RWPE2 (cell line): ENCODE results near the gene PDE8B.
"Not testable (repeated sequence)": the region's sequence is repeated elsewhere in the genome, so short reads cannot be mapped to it uniquely, and the experiment has no call there.

Source experiments
- ATAC-seq: fragments of 200-7000 bp; cut with Tn5 transposase; 3 replicates; pipeline ENCODE4 v1.9.1; 2021; ENCODE audit warnings: low read depth
- DNase-seq: peaks from one replicate; pipeline ENCODE4 v3.0.0-alpha.2; 2020; ENCODE audit warnings: low spot score
- H3K27ac ChIP-seq: fragments of 450-650 bp; 2 replicates; pipeline ENCODE4 v1.5.1; 2017; ENCODE audit warnings: mild to moderate bottlenecking; ENCODE audit not compliant: poor library complexity, severe bottlenecking
- H3K27me3 ChIP-seq: fragments of 250-450 bp; sonication (Bioruptor Pico); 2 replicates; pipeline ENCODE4 v1.5.1; 2021; ENCODE audit warnings: mild to moderate bottlenecking, moderate library complexity; ENCODE audit not compliant: insufficient read depth, poor library complexity, severe bottlenecking
- H3K36me3 ChIP-seq: fragments of 250-450 bp; sonication (Bioruptor Pico); 2 replicates; pipeline ENCODE4 v1.5.1; 2020; ENCODE audit warnings: low read depth, mild to moderate bottlenecking, moderate library complexity
- H3K4me1 ChIP-seq: fragments of 250-450 bp; sonication (Bioruptor Pico); 2 replicates; pipeline ENCODE4 v1.5.1; 2021; ENCODE audit warnings: mild to moderate bottlenecking, moderate library complexity; ENCODE audit not compliant: insufficient read depth, poor library complexity, severe bottlenecking
- H3K4me3 ChIP-seq: fragments of 250-450 bp; sonication (Bioruptor Pico); 2 replicates; pipeline ENCODE4 v1.5.1; 2021; ENCODE audit warnings: mild to moderate bottlenecking, moderate library complexity; ENCODE audit not compliant: severe bottlenecking
- H3K9me3 ChIP-seq: fragments of 250-450 bp; sonication (Bioruptor Pico); 2 replicates; pipeline ENCODE4 v1.5.1; 2021; ENCODE audit warnings: mild to moderate bottlenecking, moderate library complexity; ENCODE audit not compliant: severe bottlenecking
- TF ChIP-seq, protein P1 (sequence below): fragments of 450-650 bp; IDR thresholded peaks from one replicate; pipeline ENCODE4 v1.5.1; 2017; ENCODE audit warnings: mild to moderate bottlenecking, moderate library complexity; ENCODE audit not compliant: poor library complexity, severe bottlenecking

Gene PDE8B

DNA sequence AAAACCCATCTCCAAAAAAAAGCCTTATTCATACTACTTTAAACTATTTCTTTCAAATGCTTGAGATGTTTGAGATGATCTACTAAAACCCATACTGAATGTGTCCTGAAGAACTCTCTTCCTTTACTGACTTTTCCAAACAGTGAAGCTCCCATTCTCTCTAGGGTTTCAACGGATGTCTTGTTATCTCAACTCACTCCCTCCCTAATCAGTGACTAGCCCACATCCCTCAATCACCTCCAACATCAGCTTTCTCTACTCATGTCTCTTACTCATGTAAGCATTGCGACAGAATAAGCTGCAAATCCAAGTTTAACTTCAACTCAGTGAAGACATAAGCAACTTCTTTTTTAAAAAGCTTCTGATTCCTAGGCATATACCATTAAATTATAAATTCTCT is 239.5 kb downstream of the PDE8B start:
- ATAC-seq (no peak), DNase-seq (no peak)
- Histone ChIP-seq H3K4me1 (no peaks in the 10 kb centered on the region), H3K4me3 (no peak overlapping the region), H3K36me3 (peaks cover 65% of the 10 kb centered on the region), H3K27ac (no peak overlapping the region), H3K9me3 (no peaks in the 10 kb centered on the region), H3K27me3 (no peaks in the 10 kb centered on the region)
- TF ChIP-seq, protein P1, sequence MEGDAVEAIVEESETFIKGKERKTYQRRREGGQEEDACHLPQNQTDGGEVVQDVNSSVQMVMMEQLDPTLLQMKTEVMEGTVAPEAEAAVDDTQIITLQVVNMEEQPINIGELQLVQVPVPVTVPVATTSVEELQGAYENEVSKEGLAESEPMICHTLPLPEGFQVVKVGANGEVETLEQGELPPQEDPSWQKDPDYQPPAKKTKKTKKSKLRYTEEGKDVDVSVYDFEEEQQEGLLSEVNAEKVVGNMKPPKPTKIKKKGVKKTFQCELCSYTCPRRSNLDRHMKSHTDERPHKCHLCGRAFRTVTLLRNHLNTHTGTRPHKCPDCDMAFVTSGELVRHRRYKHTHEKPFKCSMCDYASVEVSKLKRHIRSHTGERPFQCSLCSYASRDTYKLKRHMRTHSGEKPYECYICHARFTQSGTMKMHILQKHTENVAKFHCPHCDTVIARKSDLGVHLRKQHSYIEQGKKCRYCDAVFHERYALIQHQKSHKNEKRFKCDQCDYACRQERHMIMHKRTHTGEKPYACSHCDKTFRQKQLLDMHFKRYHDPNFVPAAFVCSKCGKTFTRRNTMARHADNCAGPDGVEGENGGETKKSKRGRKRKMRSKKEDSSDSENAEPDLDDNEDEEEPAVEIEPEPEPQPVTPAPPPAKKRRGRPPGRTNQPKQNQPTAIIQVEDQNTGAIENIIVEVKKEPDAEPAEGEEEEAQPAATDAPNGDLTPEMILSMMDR: no peak

DNA sequence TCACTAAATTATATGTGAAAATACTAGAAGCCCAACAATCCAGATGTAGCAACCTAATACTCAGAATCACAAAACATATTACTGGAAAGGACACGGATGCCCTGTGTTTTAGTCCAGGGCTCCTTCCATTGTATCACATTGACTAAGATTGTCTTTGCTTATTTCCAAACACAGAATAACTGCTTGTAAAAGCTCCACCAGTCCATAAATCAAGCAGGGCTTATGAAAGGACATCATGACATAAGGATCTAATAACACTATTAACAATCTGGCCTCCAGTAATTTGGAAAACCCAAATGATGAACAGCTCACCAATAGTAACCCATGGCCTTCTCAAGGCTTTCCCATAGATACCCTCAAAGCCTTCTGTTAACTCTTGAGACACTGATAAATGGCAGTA is 241.9 kb downstream of the PDE8B start:
- DNase-seq (no peak), ATAC-seq (no peak)
- Histone ChIP-seq H3K4me3 (no peak overlapping the region), H3K27ac (no peak overlapping the region), H3K27me3 (no peaks in the 10 kb centered on the region), H3K36me3 (peaks cover 62% of the 10 kb centered on the region), H3K9me3 (no peaks in the 10 kb centered on the region), H3K4me1 (no peaks in the 10 kb centered on the region)
- TF ChIP-seq, protein P1: no peak

DNA sequence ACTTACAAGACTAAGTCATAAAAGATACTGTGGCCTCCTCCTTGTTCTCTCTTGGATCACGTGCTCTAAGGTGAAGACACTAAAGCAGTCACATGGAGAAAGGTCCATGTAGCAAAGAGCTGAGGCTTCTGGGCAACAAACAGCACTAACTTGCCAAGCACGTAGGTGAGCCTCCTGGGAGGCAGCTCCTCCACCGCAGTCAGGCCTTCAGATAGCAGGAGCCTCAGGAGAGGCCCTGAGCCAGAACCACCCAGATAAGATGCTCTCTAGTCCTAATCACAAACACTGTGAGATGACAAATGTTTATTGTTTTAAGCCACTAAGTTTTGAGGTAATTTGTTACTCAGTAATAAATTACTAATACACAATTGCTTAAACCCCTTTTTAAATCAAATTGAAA is 243.6 kb downstream of the PDE8B start:
- DNase-seq: no peak

DNA sequence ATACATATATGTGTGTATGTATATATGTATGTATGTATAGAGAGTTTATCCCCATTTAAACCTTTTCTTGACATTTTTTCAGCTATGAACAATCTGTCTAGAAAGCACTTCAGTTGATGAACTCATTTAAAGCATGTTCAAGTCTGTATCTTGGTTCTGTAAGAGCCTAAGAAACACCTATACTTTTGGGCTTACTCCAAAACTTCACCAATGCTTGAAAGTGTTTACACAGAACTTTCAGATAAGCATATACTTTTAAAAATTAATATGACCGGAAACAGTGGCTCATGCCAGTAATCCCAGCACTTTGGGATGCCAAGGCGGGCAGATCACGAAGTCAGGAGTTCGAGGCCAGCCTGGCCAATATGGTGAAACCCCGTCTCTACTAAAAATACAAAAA is 250.8 kb downstream of the PDE8B start:
- ATAC-seq: no peak
- Histone ChIP-seq H3K9me3 (peaks cover 2% of the 10 kb centered on the region), H3K4me1 (no peaks in the 10 kb centered on the region), H3K27me3 (no peaks in the 10 kb centered on the region), H3K4me3 (no peak overlapping the region), H3K27ac (no peak overlapping the region), H3K36me3 (peaks cover 45% of the 10 kb centered on the region)
- DNase-seq: no peak
- TF ChIP-seq, protein P1: no peak

More for the DNA sequence above, 243.6 kb downstream of the PDE8B start:
- no peak overlapping the region for H3K4me3 ChIP-seq
- no peak for ATAC-seq
- TF ChIP-seq, protein P1: no peak
- no peaks in the 10 kb centered on the region for H3K9me3 ChIP-seq
- no peaks in the 10 kb centered on the region for H3K27me3 ChIP-seq
- H3K36me3 ChIP-seq: peaks cover 54% of the 10 kb centered on the region
- no peaks in the 10 kb centered on the region for H3K4me1 ChIP-seq
- no peak overlapping the region for H3K27ac ChIP-seq

DNA sequence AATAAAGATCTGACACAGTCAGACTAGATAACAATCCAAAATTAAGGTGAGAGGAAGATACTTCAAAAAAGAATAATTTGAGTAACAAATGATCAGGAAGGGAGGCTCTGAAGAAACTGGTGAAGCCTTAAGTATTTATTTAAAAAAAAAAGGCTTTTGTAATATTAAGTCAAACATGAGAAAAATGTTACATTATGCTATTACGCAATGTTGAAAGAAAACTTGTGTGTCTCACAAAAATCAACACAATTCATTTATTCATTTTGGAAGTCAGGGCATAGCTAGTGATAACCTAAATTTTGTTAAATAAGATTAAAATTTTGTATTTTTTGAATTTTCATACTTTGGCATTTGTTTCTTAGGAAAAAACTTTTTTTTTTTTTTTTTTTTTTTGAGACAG is 253.4 kb downstream of the PDE8B start:
- H3K9me3 ChIP-seq: peaks cover 2% of the 10 kb centered on the region

DNA sequence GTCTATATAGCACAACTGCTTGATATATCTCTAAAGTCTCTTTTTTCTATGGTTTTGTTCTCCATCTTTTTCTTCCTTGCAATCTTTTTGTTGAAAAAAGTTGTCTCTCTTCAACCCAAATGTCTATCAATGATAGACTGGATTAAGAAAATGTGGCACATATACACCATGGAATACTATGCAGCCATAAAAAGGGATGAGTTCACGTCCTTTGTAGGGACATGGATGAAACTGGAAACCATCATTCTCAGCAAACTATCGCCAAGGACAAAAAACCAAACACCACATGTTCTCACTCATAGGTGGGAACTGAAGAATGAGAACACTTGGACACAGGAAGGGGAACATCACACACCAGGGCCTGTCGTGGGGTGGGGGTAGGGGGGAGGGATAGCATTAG is 258.4 kb downstream of the PDE8B start:
- peaks cover 10% of the 10 kb centered on the region for H3K36me3 ChIP-seq
- H3K27me3 ChIP-seq, H3K9me3 ChIP-seq, ATAC-seq, H3K4me1 ChIP-seq, H3K4me3 ChIP-seq, DNase-seq, H3K27ac ChIP-seq: not testable (repeated sequence)

More for the DNA sequence above, 253.4 kb downstream of the PDE8B start:
- Histone ChIP-seq H3K27me3 (no peaks in the 10 kb centered on the region), H3K4me3 (no peak overlapping the region), H3K4me1 (no peaks in the 10 kb centered on the region), H3K36me3 (peaks cover 47% of the 10 kb centered on the region), H3K27ac (no peak overlapping the region)
- TF ChIP-seq, protein P1: no peak
- ATAC-seq (no peak), DNase-seq (no peak)

DNA sequence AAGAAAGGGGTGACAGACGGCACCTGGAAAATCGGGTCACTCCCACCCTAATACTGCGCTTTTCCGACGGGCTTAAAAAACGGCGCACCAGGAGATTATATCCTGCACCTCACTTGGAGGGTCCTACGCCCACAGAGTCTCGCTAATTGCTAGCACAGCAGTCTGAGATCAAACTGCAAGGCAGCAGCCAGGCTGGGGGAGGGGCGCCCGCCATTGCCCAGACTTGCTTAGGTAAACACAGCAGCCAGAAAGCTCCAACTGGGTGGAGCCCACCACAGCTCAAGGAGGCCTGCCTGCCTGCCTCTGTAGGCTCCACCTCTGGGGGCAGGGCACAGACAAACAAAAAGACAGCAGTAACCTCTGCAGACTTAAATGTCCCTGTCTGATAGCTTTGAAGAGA is 264.6 kb downstream of the PDE8B start:
- H3K9me3 ChIP-seq, DNase-seq, ATAC-seq, H3K27me3 ChIP-seq, H3K36me3 ChIP-seq, H3K4me3 ChIP-seq, H3K27ac ChIP-seq, H3K4me1 ChIP-seq: not testable (repeated sequence)
